Osteocyte (in vitro differentiated cells): ENCODE measurements around the gene C15orf62. TPM values are rescaled to one million over a fixed set of nuclear protein-coding genes. Genes with fewer than 3 reads are reported as not detected.

Experiments used
- total RNA-seq: library from RNA; stranded (reverse); gene quantifications from 2 replicates; pipeline ENCODE4 v1.2.1, GENCODE V29; 2021

Gene C15orf62
- total RNA-seq, 1 donor from 2014 or later, result not detected

Other genes starting within 250 kb of the C15orf62 start
- 23.9 and 28.3 TPM in 2 replicates for gene CCDC32, start 204.9 kb upstream of the C15orf62 start, total RNA-seq
- gene RPUSD2, start 200.7 kb upstream of the C15orf62 start, total RNA-seq, result 9.6 and 11.7 TPM in 2 replicates
- 5.6 and 6.2 TPM in 2 replicates for gene KNL1, start 175.7 kb upstream of the C15orf62 start, total RNA-seq
- 8.5 and 8.6 TPM in 2 replicates for gene RAD51, start 74.8 kb upstream of the C15orf62 start, total RNA-seq
- gene RMDN3, start 14.7 kb upstream of the C15orf62 start, total RNA-seq, result 30.2 and 35.6 TPM in 2 replicates
- gene GCHFR, start 5.9 kb upstream of the C15orf62 start, total RNA-seq, result 3.8 and 5.1 TPM in 2 replicates
- 21.1 and 23.6 TPM in 2 replicates for gene ZFYVE19, start 37.1 kb downstream of the C15orf62 start, total RNA-seq
- gene DNAJC17, start 37.5 kb downstream of the C15orf62 start, total RNA-seq, result 38.1 and 39.8 TPM in 2 replicates
- not detected in 2 replicates for gene PPP1R14D, start 58.7 kb downstream of the C15orf62 start, total RNA-seq
- 5.2 and 5.5 TPM in 2 replicates for gene SPINT1, start 74.1 kb downstream of the C15orf62 start, total RNA-seq
- gene RHOV, start 104.3 kb downstream of the C15orf62 start, total RNA-seq, result 0.34 and 0.46 TPM in 2 replicates
- gene VPS18, start 124.5 kb downstream of the C15orf62 start, total RNA-seq, result 36.7 and 40.5 TPM in 2 replicates
- 0.39 and 0.54 TPM in 2 replicates for gene DLL4, start 159.4 kb downstream of the C15orf62 start, total RNA-seq
- gene CHAC1, start 183.5 kb downstream of the C15orf62 start, total RNA-seq, result 33.3 and 39.3 TPM in 2 replicates